ENCODE measurements around the gene KBTBD13.
A peak's percentile ranks its signal among the peaks of the same experiment; 100 is the strongest.

- TF ChIP-seq POLR2AphosphoS5 (IDR thresholded peaks at IDR 0.05), result peak in 1 of 4 donors; percentile 18
- TF ChIP-seq CTCF (IDR thresholded peaks at IDR 0.05), result peak; percentile 36 to 43 (median 40)
These were observed 6.7 kb downstream of the KBTBD13 start for GRCh38 chr15:65083262-65083701.
